Measurements from ENCODE around the gene CD47.

Gene CD47

DNA sequence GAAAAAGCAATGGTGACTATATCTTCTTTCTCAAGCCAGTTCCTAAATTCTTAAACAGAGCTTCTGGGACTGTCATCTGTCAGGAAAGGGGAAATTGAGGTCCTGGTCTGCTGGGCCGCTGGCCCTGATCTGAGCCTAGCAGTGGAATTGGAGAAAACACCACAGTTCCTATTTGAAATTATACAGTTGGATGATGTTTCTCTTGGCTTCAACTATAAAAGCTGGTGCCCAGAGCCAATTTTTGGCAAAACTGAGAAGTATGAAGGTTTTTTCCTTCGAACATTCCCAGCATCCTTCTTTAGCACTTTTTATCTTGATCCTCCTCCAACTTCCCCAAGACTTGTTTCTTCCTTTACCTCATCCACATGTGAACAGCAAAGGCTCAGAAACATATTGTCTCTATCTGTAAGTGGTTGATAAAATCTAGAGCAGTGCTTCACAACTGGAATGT lies 83.9 kb downstream of the CD47 start:
- no peaks in the 10 kb centered on the region for H3K27me3 ChIP-seq (ENCODE audit: insufficient read depth, low read length, poor library complexity)
- H3K4me2 ChIP-seq (ENCODE audit: insufficient read depth, low read length), result no peak overlapping the region
- H3K4me1 ChIP-seq (ENCODE audit: insufficient read depth, low read length), result no peaks in the 10 kb centered on the region
- no peak overlapping the region for H2AFZ ChIP-seq (ENCODE audit: low read depth, low read length)
- no peak overlapping the region for H3K9ac ChIP-seq (ENCODE audit: low read depth, low read length)
- TF ChIP-seq, protein P1, sequence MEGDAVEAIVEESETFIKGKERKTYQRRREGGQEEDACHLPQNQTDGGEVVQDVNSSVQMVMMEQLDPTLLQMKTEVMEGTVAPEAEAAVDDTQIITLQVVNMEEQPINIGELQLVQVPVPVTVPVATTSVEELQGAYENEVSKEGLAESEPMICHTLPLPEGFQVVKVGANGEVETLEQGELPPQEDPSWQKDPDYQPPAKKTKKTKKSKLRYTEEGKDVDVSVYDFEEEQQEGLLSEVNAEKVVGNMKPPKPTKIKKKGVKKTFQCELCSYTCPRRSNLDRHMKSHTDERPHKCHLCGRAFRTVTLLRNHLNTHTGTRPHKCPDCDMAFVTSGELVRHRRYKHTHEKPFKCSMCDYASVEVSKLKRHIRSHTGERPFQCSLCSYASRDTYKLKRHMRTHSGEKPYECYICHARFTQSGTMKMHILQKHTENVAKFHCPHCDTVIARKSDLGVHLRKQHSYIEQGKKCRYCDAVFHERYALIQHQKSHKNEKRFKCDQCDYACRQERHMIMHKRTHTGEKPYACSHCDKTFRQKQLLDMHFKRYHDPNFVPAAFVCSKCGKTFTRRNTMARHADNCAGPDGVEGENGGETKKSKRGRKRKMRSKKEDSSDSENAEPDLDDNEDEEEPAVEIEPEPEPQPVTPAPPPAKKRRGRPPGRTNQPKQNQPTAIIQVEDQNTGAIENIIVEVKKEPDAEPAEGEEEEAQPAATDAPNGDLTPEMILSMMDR (IDR thresholded peaks at IDR 0.05; ENCODE audit: borderline replicate concordance, extremely low read depth, low read length, poor library complexity, severe bottlenecking), result no peak
- no peak for TF ChIP-seq EZH2 (IDR thresholded peaks at IDR 0.05; ENCODE audit: borderline replicate concordance, low read depth, low read length, severe bottlenecking)
- H3K36me3 ChIP-seq (ENCODE audit: insufficient read depth, low read length), result no peaks in the 10 kb centered on the region
- ATAC-seq (ENCODE audit: insufficient read depth, low read depth) (no peak), DNase-seq (no peak)
- no peaks in the 10 kb centered on the region for H3K9me3 ChIP-seq (ENCODE audit: insufficient read depth, low read length, severe bottlenecking)
- H3K79me2 ChIP-seq (ENCODE audit: insufficient read depth, low read length), result no peaks in the 10 kb centered on the region
- no peaks in the 10 kb centered on the region for H4K20me1 ChIP-seq (ENCODE audit: insufficient read depth, low read length)
- H3K27ac ChIP-seq (ENCODE audit: low read length), result no peak overlapping the region
- H3K4me3 ChIP-seq (ENCODE audit: low read depth in 1 of 2, low read length in 2 of 2), result no peak overlapping the region

DNA sequence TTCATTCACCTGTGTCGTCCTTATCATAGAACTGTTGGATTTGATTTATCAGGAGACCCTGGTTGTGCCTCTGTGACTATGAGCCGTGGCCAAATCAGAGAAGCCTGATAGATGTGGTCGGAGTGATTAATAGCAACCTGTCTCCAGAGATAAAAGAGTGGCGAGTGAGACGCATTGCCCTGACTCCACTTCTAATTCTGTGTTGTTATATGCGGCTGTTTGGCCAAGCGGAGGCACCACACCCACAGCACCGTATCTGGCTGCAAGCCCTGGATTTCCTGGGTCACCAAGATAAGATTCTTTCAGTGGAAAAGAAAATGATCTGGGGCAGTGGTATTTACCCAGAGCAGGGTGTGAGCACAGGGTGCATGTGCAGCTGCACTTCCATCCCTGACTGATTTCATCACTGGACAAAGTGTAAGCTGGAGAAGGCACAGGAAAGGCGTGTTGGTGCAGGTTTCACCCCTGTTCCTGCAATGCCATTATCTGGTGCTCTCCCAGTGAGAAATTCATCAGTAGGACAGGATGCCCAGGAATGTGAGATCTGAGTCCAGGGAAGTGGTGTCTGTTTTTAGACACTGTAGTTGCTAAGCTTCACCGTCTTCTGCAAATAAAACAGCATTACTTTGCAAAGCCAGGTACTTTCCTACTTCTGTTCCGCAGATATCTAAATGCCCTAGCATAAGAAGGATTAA lies 84.6 kb downstream of the CD47 start:
- H3K27me3 ChIP-seq (ENCODE audit: insufficient read depth, low read length, poor library complexity), result no peaks in the 10 kb centered on the region
- no peaks in the 10 kb centered on the region for H4K20me1 ChIP-seq (ENCODE audit: insufficient read depth, low read length)
- H3K4me3 ChIP-seq (ENCODE audit: low read depth in 1 of 2, low read length in 2 of 2), result no peak overlapping the region
- DNase-seq, result no peak
- no peak overlapping the region for H3K27ac ChIP-seq (ENCODE audit: low read length)
- TF ChIP-seq, protein P1 (IDR thresholded peaks at IDR 0.05; ENCODE audit: borderline replicate concordance, extremely low read depth, low read length, poor library complexity, severe bottlenecking), result no peak
- no peak for TF ChIP-seq EZH2 (IDR thresholded peaks at IDR 0.05; ENCODE audit: borderline replicate concordance, low read depth, low read length, severe bottlenecking)
- H3K79me2 ChIP-seq (ENCODE audit: insufficient read depth, low read length), result no peaks in the 10 kb centered on the region
- H3K9ac ChIP-seq (ENCODE audit: low read depth, low read length), result no peak overlapping the region
- H2AFZ ChIP-seq (ENCODE audit: low read depth, low read length), result no peak overlapping the region
- H3K4me1 ChIP-seq (ENCODE audit: insufficient read depth, low read length), result no peaks in the 10 kb centered on the region
- no peaks in the 10 kb centered on the region for H3K36me3 ChIP-seq (ENCODE audit: insufficient read depth, low read length)
- ATAC-seq (ENCODE audit: insufficient read depth, low read depth), result no peak
- H3K9me3 ChIP-seq (ENCODE audit: insufficient read depth, low read length, severe bottlenecking), result no peaks in the 10 kb centered on the region
- H3K4me2 ChIP-seq (ENCODE audit: insufficient read depth, low read length), result no peak overlapping the region

DNA sequence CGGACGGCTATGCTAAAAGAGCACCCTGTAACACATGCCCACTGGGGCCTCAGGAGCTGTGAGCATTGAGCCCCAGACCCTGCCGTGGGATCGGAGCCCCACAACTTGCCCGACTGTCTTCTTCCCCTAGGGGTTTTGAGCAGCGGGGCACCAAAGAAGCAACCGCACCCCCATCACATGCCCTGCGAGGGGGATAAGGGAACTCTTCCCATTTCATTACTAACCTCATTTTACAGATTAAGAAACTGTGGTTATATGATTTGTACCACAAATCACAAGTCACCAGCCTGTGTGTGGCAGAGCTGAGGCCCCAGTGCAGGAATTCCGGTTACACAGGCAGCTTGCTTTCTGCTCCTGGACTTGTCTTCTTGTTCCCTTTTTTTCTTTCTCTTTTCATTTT lies 86.2 kb downstream of the CD47 start:
- no peaks in the 10 kb centered on the region for H3K9me3 ChIP-seq (ENCODE audit: insufficient read depth, low read length, severe bottlenecking)
- H3K9ac ChIP-seq (ENCODE audit: low read depth, low read length), result no peak overlapping the region
- no peak overlapping the region for H2AFZ ChIP-seq (ENCODE audit: low read depth, low read length)
- H3K79me2 ChIP-seq (ENCODE audit: insufficient read depth, low read length), result no peaks in the 10 kb centered on the region
- H3K4me1 ChIP-seq (ENCODE audit: insufficient read depth, low read length), result no peaks in the 10 kb centered on the region
- no peaks in the 10 kb centered on the region for H4K20me1 ChIP-seq (ENCODE audit: insufficient read depth, low read length)
- TF ChIP-seq, protein P1 (IDR thresholded peaks at IDR 0.05; ENCODE audit: borderline replicate concordance, extremely low read depth, low read length, poor library complexity, severe bottlenecking), result no peak
- no peak for TF ChIP-seq EZH2 (IDR thresholded peaks at IDR 0.05; ENCODE audit: borderline replicate concordance, low read depth, low read length, severe bottlenecking)
- H3K4me3 ChIP-seq (ENCODE audit: low read depth in 1 of 2, low read length in 2 of 2), result no peak overlapping the region
- H3K27ac ChIP-seq (ENCODE audit: low read length), result no peak overlapping the region
- ATAC-seq (ENCODE audit: insufficient read depth, low read depth) (no peak), DNase-seq (no peak)
- no peak overlapping the region for H3K4me2 ChIP-seq (ENCODE audit: insufficient read depth, low read length)
- no peaks in the 10 kb centered on the region for H3K36me3 ChIP-seq (ENCODE audit: insufficient read depth, low read length)
- H3K27me3 ChIP-seq (ENCODE audit: insufficient read depth, low read length, poor library complexity), result no peaks in the 10 kb centered on the region

All from DND-41 (cell line).